Choroid plexus epithelial cell (primary cell): ENCODE measurements around the gene TGFBR3.

ENCODE experiments used
- DNase-seq: peaks from one replicate; pipeline ENCODE4 v3.0.0-alpha.2; 2010; ENCODE audit warnings: low read depth
- H3K4me3 ChIP-seq: 2 replicates; pipeline ENCODE4 v1.5.1; 2011; ENCODE audit warnings: low read depth, mild to moderate bottlenecking, control low read depth, low read length, moderate library complexity
- TF ChIP-seq, protein P1 (sequence below): conservative IDR thresholded peaks from 2 replicates; pipeline ENCODE4 v1.5.1; 2011; ENCODE audit warnings: low read depth, mild to moderate bottlenecking, control low read depth, inconsistent platforms, low read length, moderate library complexity

Gene TGFBR3

DNA sequence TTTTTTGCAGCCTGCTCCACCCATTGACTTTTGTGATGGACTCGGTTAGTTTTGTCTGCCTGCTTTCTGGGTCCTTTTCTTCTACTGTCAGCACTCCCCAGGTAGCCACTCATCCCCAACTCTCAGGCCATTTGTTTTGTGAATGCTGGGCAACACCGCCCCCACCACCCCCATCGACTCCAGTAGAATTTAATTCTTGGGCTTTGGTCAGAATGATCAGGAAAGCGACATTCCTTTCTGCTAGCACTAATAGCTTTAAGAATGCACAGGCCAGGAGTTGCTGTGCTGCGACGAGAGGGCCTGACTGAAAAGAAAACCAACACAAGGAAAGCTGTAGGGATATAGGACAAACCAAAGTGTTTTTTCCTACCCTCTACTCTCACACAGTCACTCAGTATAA, 240.9 kb downstream of the TGFBR3 start:
- TF ChIP-seq, protein P1, sequence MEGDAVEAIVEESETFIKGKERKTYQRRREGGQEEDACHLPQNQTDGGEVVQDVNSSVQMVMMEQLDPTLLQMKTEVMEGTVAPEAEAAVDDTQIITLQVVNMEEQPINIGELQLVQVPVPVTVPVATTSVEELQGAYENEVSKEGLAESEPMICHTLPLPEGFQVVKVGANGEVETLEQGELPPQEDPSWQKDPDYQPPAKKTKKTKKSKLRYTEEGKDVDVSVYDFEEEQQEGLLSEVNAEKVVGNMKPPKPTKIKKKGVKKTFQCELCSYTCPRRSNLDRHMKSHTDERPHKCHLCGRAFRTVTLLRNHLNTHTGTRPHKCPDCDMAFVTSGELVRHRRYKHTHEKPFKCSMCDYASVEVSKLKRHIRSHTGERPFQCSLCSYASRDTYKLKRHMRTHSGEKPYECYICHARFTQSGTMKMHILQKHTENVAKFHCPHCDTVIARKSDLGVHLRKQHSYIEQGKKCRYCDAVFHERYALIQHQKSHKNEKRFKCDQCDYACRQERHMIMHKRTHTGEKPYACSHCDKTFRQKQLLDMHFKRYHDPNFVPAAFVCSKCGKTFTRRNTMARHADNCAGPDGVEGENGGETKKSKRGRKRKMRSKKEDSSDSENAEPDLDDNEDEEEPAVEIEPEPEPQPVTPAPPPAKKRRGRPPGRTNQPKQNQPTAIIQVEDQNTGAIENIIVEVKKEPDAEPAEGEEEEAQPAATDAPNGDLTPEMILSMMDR = no peak
- peak; percentile 13 for DNase-seq
- H3K4me3 ChIP-seq = no peak overlapping the region

DNA sequence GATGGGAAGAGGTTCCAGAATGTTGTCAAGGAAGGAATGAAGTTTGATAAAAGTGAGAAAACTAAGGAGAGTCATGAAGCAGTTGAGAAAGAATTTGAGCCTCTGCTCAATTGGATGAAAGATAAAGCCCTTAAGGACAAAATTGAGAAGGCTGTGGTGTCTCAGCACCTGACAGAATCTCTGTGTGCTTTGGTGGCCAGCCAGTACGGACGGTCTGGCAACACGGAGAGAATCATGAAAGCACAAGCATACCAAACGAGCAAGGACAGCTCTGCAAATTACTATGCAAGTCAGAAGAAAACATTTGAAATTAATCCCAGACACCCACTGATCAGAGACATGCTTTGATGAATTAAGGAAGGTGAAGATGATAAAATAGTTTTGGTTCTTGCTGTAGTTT, 242.5 kb downstream of the TGFBR3 start:
- no peak overlapping the region for H3K4me3 ChIP-seq
- DNase-seq = no peak
- TF ChIP-seq, protein P1 = no peak

DNA sequence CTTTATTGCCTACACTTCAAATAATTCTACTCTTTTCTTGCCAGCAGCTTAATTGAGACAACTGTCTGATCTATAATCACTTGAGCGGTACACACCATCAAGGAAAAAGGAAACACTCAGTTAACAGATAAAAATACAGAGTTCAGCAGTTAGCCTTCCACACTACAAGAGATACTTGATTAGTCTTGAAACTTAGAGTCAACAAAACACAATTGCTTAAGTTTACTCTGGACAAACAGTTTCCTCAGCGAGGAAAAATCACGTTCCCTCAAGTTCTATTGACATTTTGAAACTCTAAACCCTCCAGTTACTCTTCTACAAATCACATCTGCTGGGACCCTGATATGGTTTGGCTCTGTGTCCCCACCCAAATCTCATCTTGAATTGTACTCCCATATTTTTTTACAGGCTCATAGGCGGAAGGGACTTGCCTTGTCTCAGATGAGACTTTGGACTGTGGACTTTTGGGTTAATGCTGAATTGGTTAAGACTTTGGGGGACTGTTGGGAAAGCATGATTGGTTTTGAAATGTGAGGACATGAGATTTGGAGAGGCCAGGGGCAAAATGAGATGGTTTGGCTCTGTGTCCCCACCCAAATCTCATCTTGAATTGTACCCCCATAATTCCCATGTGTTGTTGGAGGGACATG, 244.9 kb downstream of the TGFBR3 start:
- DNase-seq = no peak
- TF ChIP-seq, protein P1 = no peak

DNA sequence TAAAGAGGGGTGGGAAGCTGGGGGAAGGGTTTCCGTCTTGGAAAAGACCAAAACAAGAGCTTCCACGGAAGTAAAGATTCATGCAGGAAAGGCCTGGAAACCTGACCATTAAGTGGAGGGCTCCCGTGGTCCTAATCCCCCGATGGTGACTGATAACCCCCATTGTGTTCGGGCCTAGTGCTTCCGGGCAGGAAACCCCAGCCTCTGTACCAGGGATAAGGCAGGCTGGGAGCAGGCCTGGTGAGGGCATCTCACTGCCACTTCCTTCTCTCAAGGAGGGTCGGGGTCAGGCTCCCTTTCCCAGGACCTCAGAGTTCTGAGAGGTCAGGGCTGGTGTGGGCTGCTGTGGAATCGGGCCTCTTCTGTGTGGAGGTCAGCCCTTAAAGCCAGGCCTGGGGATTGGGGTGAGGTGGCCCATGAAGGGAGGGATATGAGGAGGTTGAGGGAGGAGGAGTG, 248.4 kb downstream of the TGFBR3 start:
- DNase-seq = no peak
- no peak overlapping the region for H3K4me3 ChIP-seq
- TF ChIP-seq, protein P1 = no peak

More for the DNA sequence above, 244.9 kb downstream of the TGFBR3 start:
- H3K4me3 ChIP-seq = no peak overlapping the region

DNA sequence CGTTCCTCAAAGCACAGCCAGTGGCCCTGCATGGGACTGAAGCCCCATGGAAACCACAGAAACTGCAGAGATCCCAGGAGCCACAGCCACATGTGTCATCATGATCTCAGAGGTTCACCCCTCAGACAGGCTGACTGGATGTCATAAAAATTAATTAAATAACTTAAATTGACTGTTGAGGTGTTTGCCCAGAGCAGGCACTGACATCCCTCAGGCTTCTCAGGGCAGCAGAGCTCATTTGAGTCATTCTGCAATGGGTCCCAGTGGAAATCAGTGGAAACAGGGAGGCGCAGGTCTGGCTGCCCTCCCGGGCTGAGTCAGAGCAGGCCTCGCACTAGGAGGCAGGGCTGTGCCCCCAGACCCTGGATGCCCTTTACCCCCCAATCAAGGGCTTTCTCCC, 250.2 kb downstream of the TGFBR3 start:
- no peak overlapping the region for H3K4me3 ChIP-seq
- no peak for DNase-seq
- TF ChIP-seq, protein P1 = no peak

DNA sequence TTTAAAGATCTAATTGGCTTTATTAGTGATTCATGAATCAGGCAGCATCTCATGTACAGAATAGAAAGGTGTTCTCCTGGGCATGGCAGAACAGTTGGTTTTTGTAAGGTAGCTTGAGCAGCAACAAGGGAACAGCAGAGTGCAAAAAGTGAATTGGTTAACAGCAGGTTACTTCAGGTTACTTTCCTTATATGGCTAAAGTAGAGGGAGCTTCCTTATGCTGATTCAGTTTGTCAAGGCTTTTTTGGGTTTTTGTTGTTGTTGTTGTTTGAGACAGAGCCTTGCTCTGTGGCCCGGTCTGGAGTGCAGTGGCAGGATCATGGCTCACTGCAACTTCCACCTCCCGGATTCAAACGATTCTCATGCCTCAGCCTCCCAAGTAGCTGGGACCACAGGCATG, 252.5 kb downstream of the TGFBR3 start:
- H3K4me3 ChIP-seq = no peak overlapping the region
- TF ChIP-seq, protein P1 = no peak
- no peak for DNase-seq

DNA sequence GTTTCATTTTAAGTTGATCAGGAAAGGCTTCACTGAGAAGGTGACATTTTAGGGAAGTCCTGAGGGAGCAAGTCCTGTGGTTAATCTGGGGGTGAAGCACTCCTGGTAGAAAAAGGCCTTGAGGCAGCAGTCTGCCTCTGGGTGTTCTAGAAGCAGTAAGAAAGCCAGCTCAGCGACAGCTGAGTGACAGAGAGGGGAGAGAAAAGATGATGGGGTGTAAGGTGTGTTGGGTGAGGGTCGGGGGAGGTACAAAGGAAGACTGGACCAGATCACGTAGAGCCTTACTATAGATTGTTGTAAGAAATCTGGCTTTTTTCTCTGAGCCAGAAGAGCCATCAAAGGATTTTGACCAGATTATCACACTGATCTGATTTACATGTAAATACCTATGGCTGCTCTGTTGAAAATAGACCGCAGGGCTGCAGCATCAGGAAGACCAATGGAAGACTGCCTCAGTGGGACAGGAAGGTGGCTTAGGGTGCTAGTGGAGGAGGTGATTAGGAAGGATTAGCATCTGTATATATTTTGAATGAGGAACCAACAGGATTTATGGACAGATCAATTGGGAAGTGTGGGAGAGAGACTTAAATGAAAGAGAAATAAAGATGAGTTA, 254.1 kb downstream of the TGFBR3 start:
- DNase-seq = no peak
- TF ChIP-seq, protein P1 = no peak
- H3K4me3 ChIP-seq = no peak overlapping the region
